ENCODE results near the gene ULBP1.

- TF ChIP-seq EZH2 (IDR thresholded peaks at IDR 0.05; ENCODE audit: borderline replicate concordance) (no peak), CTCF (IDR thresholded peaks at IDR 0.05; ENCODE audit: poor library complexity) (no peak)
These were observed 23.7 kb upstream of the ULBP1 start for GRCh38 chr6:149939909-149940671.

Data from hepatocyte (in vitro differentiated cells).